ENCODE measurements around the gene ATG14.

GRCh38 chr14:55450124-55450523 lies 38.5 kb upstream of the ATG14 start:
- no peak for TF ChIP-seq CTCF (IDR thresholded peaks at IDR 0.05)
- no peak for TF ChIP-seq POLR2A (IDR thresholded peaks at IDR 0.05)

All from uterus (tissue), 2 donors.